Sigmoid colon (tissue), 4 donors: ENCODE results near the gene RGMB.

ENCODE experiments used
- CTCF ChIP-seq, 4 experiments: fragments of 450-650 bp in 3 of 4; fragments of 200-600 bp in 1 of 4; IDR thresholded peaks; one replicate each; pipeline ENCODE4 v1.5.1; 2016 to 2019; ENCODE audit warnings: antibody characterized with exemption in 4 of 4, mild to moderate bottlenecking in 3 of 4, moderate library complexity in 2 of 4
- EP300 ChIP-seq, 4 donors: sonication (generic); formaldehyde crosslinking; IDR thresholded peaks; one replicate each; pipeline ENCODE4 v1.6.1; 2017; ENCODE audit warnings: antibody characterized with exemption in 4 of 4
- POLR2A ChIP-seq, 2 donors: fragments of 450-650 bp; IDR thresholded peaks; one replicate each; pipeline ENCODE4 v1.6.1; 2016; ENCODE audit warnings: antibody characterized with exemption in 2 of 2, mild to moderate bottlenecking in 2 of 2, moderate library complexity in 2 of 2

GRCh38 chr5:98753507-98753906, 20.0 kb upstream of the RGMB start:
- TF ChIP-seq CTCF (IDR thresholded peaks at IDR 0.05) (no peak), POLR2A (IDR thresholded peaks at IDR 0.05) (no peak), EP300 (IDR thresholded peaks at IDR 0.05) (no peak)
